GM21526 (cell line): ENCODE measurements around the gene GCSAM.
"Not testable (repeated sequence)": the region's sequence is repeated elsewhere in the genome, so short reads cannot be mapped to it uniquely, and the experiment has no call there.

ENCODE experiments used
- ATAC-seq: cut with Tn5 transposase; IDR thresholded peaks from one replicate; pipeline ENCODE4 v1.9.1; 2021; ENCODE audit warnings: moderate library complexity; ENCODE audit not compliant: unreplicated experiment, low FRiP score

GCSAM gene

DNA sequence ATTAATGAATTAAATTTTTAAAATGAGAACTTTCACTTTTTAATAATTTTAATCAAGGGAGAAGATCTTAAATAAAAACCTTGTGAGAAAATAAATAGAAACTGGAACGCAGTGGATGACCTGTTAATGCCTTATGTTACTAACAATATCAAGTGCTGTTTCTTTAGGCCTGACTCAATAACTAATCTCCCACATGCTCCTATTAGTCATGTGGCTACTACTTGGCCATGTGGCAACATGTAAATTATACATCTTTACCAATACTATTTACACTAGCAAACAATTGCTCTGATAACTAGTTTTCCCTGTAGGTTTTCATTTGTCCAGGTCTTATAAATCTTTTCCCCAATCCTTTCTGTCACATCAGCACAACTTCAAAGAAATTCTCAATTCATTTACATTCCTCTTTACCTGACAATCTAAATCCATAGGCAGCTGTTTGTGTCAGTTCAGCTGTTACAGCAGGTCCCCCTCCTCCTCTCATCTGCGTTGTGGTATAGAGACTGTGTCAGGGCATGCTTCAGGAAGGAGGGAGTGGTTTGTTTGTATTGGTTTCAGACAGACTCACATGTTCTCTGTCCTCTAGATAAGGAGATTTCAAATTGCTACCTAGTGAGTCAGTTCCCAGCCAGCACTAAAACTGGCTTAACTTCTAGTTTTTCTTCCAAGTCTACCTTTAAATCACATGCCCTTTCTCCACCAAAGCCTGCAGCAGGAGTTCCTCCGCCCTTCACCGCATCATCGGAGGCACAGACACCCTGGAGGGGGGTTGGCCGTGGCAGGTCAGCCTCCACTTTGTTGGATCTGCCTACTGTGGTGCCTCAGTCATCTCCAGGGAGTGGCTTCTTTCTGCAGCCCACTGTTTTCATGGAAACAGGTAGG, 58.2 kb downstream of the GCSAM start:
- peak; percentile 90 for ATAC-seq

DNA sequence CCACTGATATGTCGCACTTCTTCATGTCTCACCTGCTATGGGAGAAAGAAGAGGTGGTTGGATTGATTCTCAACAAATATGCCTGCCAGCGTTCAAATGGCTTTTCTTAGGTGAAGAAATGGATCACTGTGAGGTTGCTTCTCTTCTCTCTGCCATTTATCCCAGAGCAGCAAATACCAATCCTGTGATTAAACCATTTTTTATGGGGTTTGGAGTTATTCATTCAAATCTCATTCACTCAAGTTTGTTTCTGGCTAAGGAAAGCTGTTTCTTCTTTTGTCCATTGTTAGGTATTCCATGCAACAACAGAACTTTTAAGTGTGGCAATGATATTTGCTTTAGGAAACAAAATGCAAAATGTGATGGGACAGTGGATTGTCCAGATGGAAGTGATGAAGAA, 59.0 kb downstream of the GCSAM start:
- no peak for ATAC-seq

DNA sequence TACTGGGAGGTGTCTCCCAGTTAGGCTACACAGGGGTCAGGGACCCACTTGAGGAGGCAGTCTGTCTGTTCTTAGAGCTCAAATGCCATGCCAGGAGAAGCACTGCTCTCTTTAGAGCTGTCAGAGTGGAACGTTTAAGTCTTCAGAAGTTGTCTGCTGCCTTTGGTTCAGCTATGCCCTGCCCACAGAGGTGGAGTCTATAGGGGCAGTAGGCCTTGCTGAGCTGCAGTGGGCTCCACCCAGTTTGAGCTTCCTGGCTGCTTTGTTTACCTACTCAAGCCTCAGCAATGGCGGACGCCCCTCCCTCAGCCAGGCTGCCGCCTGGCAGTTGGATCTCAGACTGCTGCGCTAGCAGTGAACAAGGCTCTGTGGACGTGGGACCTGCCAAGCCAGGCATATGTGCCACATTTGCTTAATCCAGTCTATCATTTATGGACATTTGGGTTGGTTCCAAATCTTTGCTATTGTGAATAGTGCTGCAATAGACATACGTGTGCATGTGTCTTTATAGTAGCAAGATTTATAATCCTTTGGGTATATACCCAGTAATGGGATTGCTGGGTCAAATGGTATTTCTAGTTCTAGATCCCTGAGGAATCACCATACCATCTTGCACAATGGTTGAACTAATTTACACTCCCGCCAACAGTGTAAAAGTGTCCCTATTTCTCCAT, 60.5 kb downstream of the GCSAM start:
- not testable (repeated sequence) for ATAC-seq
